HCT116 (cell line): ENCODE results near the gene MBP.

Experiments
- EGR1 ChIP-seq: IDR thresholded peaks from 2 replicates; pipeline ENCODE4 v1.6.1; 2012; ENCODE audit warnings: low read depth
- EZH2 ChIP-seq: fragments of 200-600 bp; sonication (generic); IDR thresholded peaks from 2 replicates; pipeline ENCODE4 v1.6.1; 2017; ENCODE audit warnings: antibody characterized with exemption, mixed run types
- EZH2phosphoT487 ChIP-seq: fragments of 200-600 bp; IDR thresholded peaks from 2 replicates; pipeline ENCODE4 v1.6.1; 2018; ENCODE audit warnings: antibody characterized with exemption, borderline replicate concordance
- POLR2A ChIP-seq: IDR thresholded peaks from 2 replicates; pipeline ENCODE4 v1.7.0; 2011; ENCODE audit warnings: borderline replicate concordance; ENCODE audit not compliant: insufficient read depth, insufficient read length; ENCODE audit errors: extremely low read depth
- RAD21 ChIP-seq: IDR thresholded peaks from 2 replicates; pipeline ENCODE4 v1.6.1; 2012; ENCODE audit warnings: low read depth, mild to moderate bottlenecking
- REST ChIP-seq: IDR thresholded peaks from 2 replicates; pipeline ENCODE4 v1.6.1; 2012; ENCODE audit warnings: low read depth
- SIN3A ChIP-seq: IDR thresholded peaks from 2 replicates; pipeline ENCODE4 v1.6.1; 2012; ENCODE audit warnings: low read depth
- TF ChIP-seq, protein P1 (sequence below), 3 experiments: fragments of 200-600 bp in 1 of 3; sonication (generic) in 1 of 3; IDR thresholded peaks in 2 of 3; conservative IDR thresholded peaks in 1 of 3; 2 replicates each; pipeline ENCODE4 v1.5.1; 2012 to 2017; ENCODE audit warnings: low read depth in 2 of 3, low read length in 2 of 3, antibody characterized with exemption in 1 of 3, borderline replicate concordance in 1 of 3, control low read depth in 1 of 3, mild to moderate bottlenecking in 1 of 3, mixed read lengths in 1 of 3, mixed run types in 1 of 3, moderate library complexity in 1 of 3; ENCODE audit not compliant: insufficient read depth in 1 of 3

DNA sequence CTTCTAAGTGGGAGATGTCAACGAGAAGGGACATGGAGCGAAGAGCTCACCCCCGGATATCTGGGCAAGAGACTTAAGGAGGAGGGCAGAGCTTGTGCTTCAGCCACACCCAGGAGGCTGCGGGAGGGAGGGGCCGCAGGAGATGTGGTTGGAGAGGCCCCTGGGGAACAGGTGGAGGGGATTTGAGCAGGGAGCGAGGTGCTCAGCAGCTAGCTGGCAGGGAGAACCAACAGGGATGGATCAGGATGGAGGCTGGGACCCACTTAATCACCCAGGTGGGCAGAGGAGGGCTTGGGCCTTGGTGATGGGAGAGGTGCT lies 78.3 kb downstream of the MBP start:
- no peak for TF ChIP-seq POLR2A
- TF ChIP-seq, protein P1, sequence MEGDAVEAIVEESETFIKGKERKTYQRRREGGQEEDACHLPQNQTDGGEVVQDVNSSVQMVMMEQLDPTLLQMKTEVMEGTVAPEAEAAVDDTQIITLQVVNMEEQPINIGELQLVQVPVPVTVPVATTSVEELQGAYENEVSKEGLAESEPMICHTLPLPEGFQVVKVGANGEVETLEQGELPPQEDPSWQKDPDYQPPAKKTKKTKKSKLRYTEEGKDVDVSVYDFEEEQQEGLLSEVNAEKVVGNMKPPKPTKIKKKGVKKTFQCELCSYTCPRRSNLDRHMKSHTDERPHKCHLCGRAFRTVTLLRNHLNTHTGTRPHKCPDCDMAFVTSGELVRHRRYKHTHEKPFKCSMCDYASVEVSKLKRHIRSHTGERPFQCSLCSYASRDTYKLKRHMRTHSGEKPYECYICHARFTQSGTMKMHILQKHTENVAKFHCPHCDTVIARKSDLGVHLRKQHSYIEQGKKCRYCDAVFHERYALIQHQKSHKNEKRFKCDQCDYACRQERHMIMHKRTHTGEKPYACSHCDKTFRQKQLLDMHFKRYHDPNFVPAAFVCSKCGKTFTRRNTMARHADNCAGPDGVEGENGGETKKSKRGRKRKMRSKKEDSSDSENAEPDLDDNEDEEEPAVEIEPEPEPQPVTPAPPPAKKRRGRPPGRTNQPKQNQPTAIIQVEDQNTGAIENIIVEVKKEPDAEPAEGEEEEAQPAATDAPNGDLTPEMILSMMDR (IDR thresholded peaks at IDR 0.05 in 2 of 3, conservative IDR thresholded peaks at IDR 0.05 in 1 of 3; ENCODE audit: borderline replicate concordance in 1 of 3, insufficient read depth in 1 of 3, low read depth in 2 of 3, low read length in 2 of 3): no peak
- no peak for TF ChIP-seq EZH2phosphoT487
- TF ChIP-seq REST: no peak
- TF ChIP-seq EGR1: no peak
- TF ChIP-seq EZH2: no peak
- TF ChIP-seq SIN3A: no peak
- TF ChIP-seq RAD21: no peak
